Spleen (tissue), 7 donors: ENCODE data around the gene AKTIP.

Source experiments
- CTCF ChIP-seq, 11 experiments: fragments of 200-600 bp in 7 of 11; fragments of 450-650 bp in 4 of 11; sonication (generic) in 4 of 11; IDR thresholded peaks in 8 of 11; conservative IDR thresholded peaks in 3 of 11; 1 replicate in 7 of 11; 2 replicates in 4 of 11; pipeline versions ENCODE4 v1.4.0 to v1.8.0; 2016 to 2021; ENCODE audit warnings: antibody characterized with exemption in 11 of 11, inconsistent platforms in 4 of 11, mild to moderate bottlenecking in 1 of 11
- POLR2A ChIP-seq, 3 donors: fragments of 450-650 bp; IDR thresholded peaks; one replicate each; pipeline ENCODE4 v1.5.1; 2017; ENCODE audit warnings: antibody characterized with exemption in 3 of 3, mild to moderate bottlenecking in 1 of 3
- donor health status: DM: no; HTN: no; CAD: no; lungs with moderate emphysema.
- donor health status: DM: no; HTN: no; CAD: no.
- donor health status: DM: no; HTN: no; CAD: no.

GRCh38 chr16:53482123-53482522 lies 20.9 kb downstream of the AKTIP start:
- TF ChIP-seq CTCF (IDR thresholded peaks at IDR 0.05 in 8 of 11, conservative IDR thresholded peaks at IDR 0.05 in 3 of 11) (no peak), POLR2A (IDR thresholded peaks at IDR 0.05) (no peak)
